GM12864 (cell line): ENCODE measurements around the gene S100B.

ENCODE experiments used
- DNase-seq: peaks from one replicate; pipeline ENCODE4 v3.0.0-alpha.2; 2011; ENCODE audit warnings: low read depth
- H3K4me3 ChIP-seq: 2 replicates; pipeline ENCODE4 v1.5.1; 2011; ENCODE audit warnings: mild to moderate bottlenecking, low read depth, low read length, control low read depth
- TF ChIP-seq, protein P1 (sequence below): IDR thresholded peaks from 2 replicates; pipeline ENCODE4 v1.5.1; 2011; ENCODE audit warnings: low read depth, mild to moderate bottlenecking, moderate library complexity, low read length, control low read depth, inconsistent platforms; ENCODE audit errors: missing control alignments

S100B gene

DNA sequence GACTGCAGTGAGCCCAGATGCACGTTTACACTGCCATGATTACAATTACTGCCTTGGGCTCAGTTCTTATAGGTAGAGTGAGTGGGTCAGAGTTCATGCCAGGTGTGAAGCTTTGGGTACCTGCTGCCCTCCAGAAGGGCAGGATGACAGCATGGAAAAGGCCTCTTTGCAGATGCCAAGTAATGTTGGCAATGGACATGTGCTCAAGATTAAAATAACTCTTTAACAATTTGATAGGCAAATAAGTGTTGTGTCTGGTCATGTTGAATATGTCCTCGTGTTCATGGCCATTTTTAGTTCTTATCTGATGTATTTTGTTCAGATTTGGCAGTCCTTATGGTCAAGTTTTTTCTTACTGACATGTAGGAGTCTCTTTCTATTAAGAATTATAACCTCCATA, 34.8 kb downstream of the S100B start:
- H3K4me3 ChIP-seq: no peak overlapping the region
- TF ChIP-seq, protein P1, sequence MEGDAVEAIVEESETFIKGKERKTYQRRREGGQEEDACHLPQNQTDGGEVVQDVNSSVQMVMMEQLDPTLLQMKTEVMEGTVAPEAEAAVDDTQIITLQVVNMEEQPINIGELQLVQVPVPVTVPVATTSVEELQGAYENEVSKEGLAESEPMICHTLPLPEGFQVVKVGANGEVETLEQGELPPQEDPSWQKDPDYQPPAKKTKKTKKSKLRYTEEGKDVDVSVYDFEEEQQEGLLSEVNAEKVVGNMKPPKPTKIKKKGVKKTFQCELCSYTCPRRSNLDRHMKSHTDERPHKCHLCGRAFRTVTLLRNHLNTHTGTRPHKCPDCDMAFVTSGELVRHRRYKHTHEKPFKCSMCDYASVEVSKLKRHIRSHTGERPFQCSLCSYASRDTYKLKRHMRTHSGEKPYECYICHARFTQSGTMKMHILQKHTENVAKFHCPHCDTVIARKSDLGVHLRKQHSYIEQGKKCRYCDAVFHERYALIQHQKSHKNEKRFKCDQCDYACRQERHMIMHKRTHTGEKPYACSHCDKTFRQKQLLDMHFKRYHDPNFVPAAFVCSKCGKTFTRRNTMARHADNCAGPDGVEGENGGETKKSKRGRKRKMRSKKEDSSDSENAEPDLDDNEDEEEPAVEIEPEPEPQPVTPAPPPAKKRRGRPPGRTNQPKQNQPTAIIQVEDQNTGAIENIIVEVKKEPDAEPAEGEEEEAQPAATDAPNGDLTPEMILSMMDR: no peak
- no peak for DNase-seq

DNA sequence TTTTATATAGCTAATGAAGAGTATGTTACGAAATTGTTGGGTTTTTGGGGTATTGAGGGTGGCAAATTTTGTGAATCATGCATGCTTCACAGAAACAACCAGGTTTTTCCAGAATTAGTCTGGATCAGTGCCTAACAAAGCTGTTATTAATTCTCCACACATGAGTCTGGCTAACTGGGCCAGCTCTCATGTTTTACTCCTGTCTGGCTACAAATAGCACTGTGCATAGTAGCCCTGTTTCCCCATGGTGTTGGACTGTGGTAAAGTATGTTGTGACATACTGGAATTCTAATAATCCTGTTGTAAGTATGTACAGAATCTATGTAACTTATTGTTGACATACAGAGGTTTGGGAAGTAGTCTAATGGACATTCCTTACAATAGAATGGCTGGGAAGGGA, 35.8 kb downstream of the S100B start:
- no peak for DNase-seq
- no peak overlapping the region for H3K4me3 ChIP-seq
- TF ChIP-seq, protein P1: no peak

DNA sequence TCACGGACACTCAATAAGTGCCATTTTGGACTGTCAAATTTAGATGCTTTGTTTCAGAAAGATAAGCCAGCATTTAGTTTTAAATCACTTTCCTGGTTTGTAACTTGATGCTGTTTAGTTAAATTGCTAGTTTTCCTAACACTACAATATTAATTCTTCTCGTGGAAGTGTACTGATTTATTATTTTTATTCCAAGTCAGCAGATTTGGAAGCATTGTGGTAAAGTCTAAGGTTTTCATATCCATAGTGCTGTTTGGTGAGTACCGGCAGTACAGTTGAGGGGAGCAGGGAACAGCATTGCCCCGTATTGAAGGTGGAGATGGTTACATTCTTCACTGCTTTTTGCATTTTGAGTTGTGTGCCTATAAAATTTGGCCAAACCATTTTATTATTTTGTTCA, 36.3 kb downstream of the S100B start:
- H3K4me3 ChIP-seq: no peak overlapping the region
- TF ChIP-seq, protein P1: no peak
- no peak for DNase-seq

DNA sequence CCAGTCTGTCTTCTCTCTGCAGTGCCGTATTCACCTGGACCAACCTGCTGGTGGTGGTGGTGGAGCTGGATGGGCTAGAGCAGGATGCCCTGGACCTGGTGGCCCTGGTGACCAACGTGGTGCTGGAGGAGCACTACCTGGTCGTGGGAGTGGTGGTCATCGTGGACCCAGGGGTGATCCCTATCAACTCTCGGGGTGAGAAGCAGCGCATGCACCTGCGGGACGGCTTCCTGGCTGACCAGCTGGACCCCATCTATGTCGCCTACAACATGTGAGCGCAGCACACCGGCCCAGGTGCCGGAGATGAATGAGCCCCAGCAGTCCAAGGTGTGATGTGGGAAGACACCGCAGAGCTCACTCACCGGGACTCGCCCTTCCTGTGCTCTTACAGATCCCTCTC, 37.5 kb downstream of the S100B start:
- no peak overlapping the region for H3K4me3 ChIP-seq
- TF ChIP-seq, protein P1: no peak
- DNase-seq: no peak

DNA sequence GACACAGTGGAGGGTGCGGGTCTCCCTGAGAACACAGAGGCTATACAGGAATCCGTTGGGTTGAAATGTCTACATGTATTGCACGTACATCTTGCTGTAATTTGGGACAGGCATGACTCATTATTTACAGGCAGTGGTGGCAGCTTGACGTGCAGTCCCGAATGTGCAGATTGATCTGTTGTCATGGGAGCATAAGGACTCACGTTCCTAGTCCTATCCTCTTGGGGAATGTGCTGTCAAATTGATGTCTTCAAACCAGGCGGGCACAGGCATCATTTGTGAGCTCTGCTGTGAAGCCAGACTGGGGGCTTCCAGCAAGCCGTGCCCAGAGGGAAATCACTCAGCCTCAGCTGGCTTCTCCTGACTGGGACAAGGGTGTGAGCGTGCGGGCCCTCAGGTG, 40.5 kb downstream of the S100B start:
- H3K4me3 ChIP-seq: no peak overlapping the region
- no peak for DNase-seq
- TF ChIP-seq, protein P1: no peak

DNA sequence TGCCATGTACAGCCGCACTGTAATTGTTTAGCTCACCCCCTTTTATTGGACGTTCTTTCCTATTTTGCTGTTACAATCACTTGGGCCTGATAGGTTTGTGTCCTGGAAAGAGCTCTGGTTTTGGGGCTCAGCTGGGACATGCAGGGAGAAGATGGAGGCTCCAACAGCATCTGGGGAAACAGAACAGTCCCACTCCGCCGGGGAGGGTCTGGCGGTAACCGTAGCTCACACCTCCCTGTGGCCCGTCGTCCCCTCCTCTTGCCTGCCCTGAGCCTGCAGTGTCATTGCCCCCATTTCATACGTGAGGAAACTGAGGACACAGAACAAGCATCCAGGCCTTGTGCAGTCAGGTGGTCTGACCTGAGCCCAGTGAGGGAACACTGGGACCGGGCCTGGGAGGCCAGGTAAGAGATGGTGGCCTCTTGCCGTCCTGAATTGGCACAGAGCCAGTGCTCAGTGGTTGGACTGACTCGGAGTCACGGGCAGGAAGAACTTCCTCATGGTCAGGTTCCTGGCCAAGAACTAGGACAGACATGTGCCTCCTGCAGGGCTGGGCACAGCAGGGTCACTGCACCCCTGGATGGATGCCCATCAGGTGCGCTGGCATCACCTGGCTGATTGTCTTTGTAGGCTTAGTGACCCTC, 41.8 kb downstream of the S100B start:
- TF ChIP-seq, protein P1: no peak
- no peak for DNase-seq
- H3K4me3 ChIP-seq: no peak overlapping the region

DNA sequence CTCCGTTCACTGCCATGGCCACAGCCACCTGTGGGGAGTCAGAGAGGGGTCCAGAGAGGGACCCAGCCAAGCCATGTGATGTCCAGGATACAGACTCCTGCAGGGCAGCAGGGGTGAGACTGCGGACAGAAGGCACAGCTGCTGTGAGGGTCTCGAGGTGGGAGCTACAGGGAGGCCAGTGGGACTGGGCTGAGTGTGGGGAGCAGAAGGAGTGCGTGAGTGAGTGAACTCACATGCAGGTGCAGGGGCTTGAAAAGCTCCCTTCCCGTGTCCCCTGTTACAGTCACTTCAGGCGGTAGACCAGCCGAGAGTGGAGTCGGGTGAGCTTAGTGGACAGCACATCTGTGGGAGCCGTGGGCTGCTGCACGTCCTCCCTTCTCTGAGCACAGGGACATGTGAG, 42.4 kb downstream of the S100B start:
- TF ChIP-seq, protein P1: no peak
- DNase-seq: no peak
- H3K4me3 ChIP-seq: no peak overlapping the region
